HCT116 (cell line): ENCODE measurements around the gene MAP3K2. TPM values are rescaled to one million over a fixed set of nuclear protein-coding genes. Genes with fewer than 3 reads are reported as not detected.

Experiments used
- ATAC-seq: fragments of 200-7000 bp; cut with Tn5 transposase; 2 replicates; pipeline ENCODE4 v1.9.1; 2020; ENCODE audit warnings: mild to moderate bottlenecking, moderate library complexity
- BruUV-seq: library from RNA; stranded (reverse); fragments of 400-500 nt; replicated peaks from 2 replicates; lab custom pipeline; 2021; lab: Mats Ljungman, UMichigan
- CTCF ChIA-PET: fragments of 300-600 bp; sonication (Branson Sonifier 250); formaldehyde crosslinking; loops from one replicate; lab custom pipeline; 2021; ENCODE audit warnings: antibody characterized with exemption; lab: Charles Lee
- POLR2A ChIA-PET: fragments of 300-600, 350-600 bp; sonication (Branson Sonifier 250); formaldehyde crosslinking; loops from one replicate; lab custom pipeline; 2021; ENCODE audit warnings: antibody characterized with exemption; lab: Charles Lee
- RAD21 ChIA-PET, 2 experiments: fragments of 300-600 bp; sonication (Branson Sonifier 250); formaldehyde crosslinking; loops; one replicate each; lab custom pipeline; 2023; ENCODE audit warnings: low total read pairs in 2 of 2; ENCODE audit not compliant: uncharacterized antibody in 2 of 2, unreplicated experiment in 2 of 2, low non-redundant PET in 1 of 2; lab: Charles Lee
- DNase-seq: peaks from one replicate; pipeline ENCODE4 v3.0.0-alpha.2; 2010; ENCODE audit warnings: low read depth, low spot score
- H2AFZ ChIP-seq: fragments of 200-600 bp; shearing (Covaris generic), sonication (generic); 2 replicates; pipeline ENCODE4 v1.6.1; 2017; ENCODE audit warnings: low read depth, mixed run types, mixed read lengths, antibody characterized with exemption, low read length; ENCODE audit not compliant: poor library complexity, severe bottlenecking
- H3K27ac ChIP-seq: 2 replicates; pipeline ENCODE4 v1.5.1; 2012; ENCODE audit warnings: low read depth, low read length
- H3K27me3 ChIP-seq: fragments of 200-600 bp; sonication (generic); 2 replicates; pipeline ENCODE4 v1.6.1; 2016; ENCODE audit warnings: mixed run types, low read length, mixed read lengths; ENCODE audit not compliant: insufficient read depth
- H3K36me3 ChIP-seq, 2 experiments: fragments of 200-500 bp in 1 of 2; fragments of 200-600 bp in 1 of 2; sonication (Bioruptor generic) in 1 of 2; sonication (generic) in 1 of 2; 2 replicates each; pipeline versions ENCODE4 v1.5.1 to v1.6.1; 2014 to 2016; ENCODE audit warnings: low read length in 2 of 2, inconsistent platforms in 1 of 2, mixed read lengths in 1 of 2, mixed run types in 1 of 2; ENCODE audit not compliant: insufficient read depth in 2 of 2, control insufficient read depth in 1 of 2
- H3K4me1 ChIP-seq, 2 experiments: fragments of 200-600 bp in 1 of 2; sonication (generic) in 1 of 2; 2 replicates each; pipeline versions ENCODE4 v1.5.1 to v1.6.1; 2012 to 2017; ENCODE audit warnings: low read length in 2 of 2, inconsistent platforms in 1 of 2, mild to moderate bottlenecking in 1 of 2, mixed read lengths in 1 of 2, mixed run types in 1 of 2, moderate library complexity in 1 of 2; ENCODE audit not compliant: insufficient read depth in 2 of 2, control insufficient read depth in 1 of 2
- H3K4me2 ChIP-seq: fragments of 200-600 bp; sonication (generic); 2 replicates; pipeline ENCODE4 v1.6.1; 2017; ENCODE audit warnings: mixed run types, low read length, mixed read lengths
- H3K4me3 ChIP-seq, 2 experiments: fragments of 200-600 bp in 1 of 2; sonication (generic) in 1 of 2; replicated peaks in 1 of 2; 2 replicates each; pipeline ENCODE4 v1.5.1; 2011 to 2016; ENCODE audit warnings: low read length in 2 of 2, control low read depth in 1 of 2, low read depth in 1 of 2, mild to moderate bottlenecking in 1 of 2, mixed read lengths in 1 of 2, mixed run types in 1 of 2
- H3K79me2 ChIP-seq: fragments of 200-600 bp; sonication (generic); 2 replicates; pipeline ENCODE4 v1.6.1; 2017; ENCODE audit warnings: mild to moderate bottlenecking, mixed run types, low read length, moderate library complexity, mixed read lengths; ENCODE audit not compliant: insufficient read depth
- H3K9ac ChIP-seq: fragments of 200-600 bp; sonication (generic); 2 replicates; pipeline ENCODE4 v1.6.1; 2016; ENCODE audit warnings: low read length, mixed read lengths
- H3K9me2 ChIP-seq: fragments of 200-600 bp; sonication (generic), shearing (Covaris generic); 2 replicates; pipeline ENCODE4 v1.6.1; 2017; ENCODE audit warnings: mixed run types, mild to moderate bottlenecking, moderate library complexity; ENCODE audit not compliant: insufficient read depth
- H3K9me3 ChIP-seq, 2 experiments: fragments of 200-500 bp in 1 of 2; fragments of 200-600 bp in 1 of 2; sonication (Bioruptor generic) in 1 of 2; sonication (generic) in 1 of 2; 2 replicates each; pipeline ENCODE4 v1.6.1; 2014 to 2017; ENCODE audit warnings: low read length in 2 of 2, mixed read lengths in 2 of 2, inconsistent platforms in 1 of 2, low read depth in 1 of 2, mild to moderate bottlenecking in 1 of 2, mixed run types in 1 of 2, moderate library complexity in 1 of 2; ENCODE audit not compliant: control insufficient read depth in 1 of 2, insufficient read depth in 1 of 2
- H4K20me1 ChIP-seq: fragments of 200-600 bp; sonication (generic), shearing (Covaris generic); 2 replicates; pipeline ENCODE4 v1.6.1; 2017; ENCODE audit warnings: mixed run types, mild to moderate bottlenecking, moderate library complexity; ENCODE audit not compliant: insufficient read depth
- ATF3 ChIP-seq: IDR thresholded peaks from 2 replicates; pipeline ENCODE4 v1.6.1; 2012
- CBX3 ChIP-seq: IDR thresholded peaks from 2 replicates; pipeline ENCODE4 v1.6.1; 2012; ENCODE audit warnings: low read depth
- EGR1 ChIP-seq: IDR thresholded peaks from 2 replicates; pipeline ENCODE4 v1.6.1; 2012; ENCODE audit warnings: low read depth
- EZH2phosphoT487 ChIP-seq: fragments of 200-600 bp; IDR thresholded peaks from 2 replicates; pipeline ENCODE4 v1.6.1; 2018; ENCODE audit warnings: antibody characterized with exemption, borderline replicate concordance
- FOSL1 ChIP-seq: IDR thresholded peaks from 2 replicates; pipeline ENCODE4 v1.6.1; 2012; ENCODE audit warnings: low read depth
- JUND ChIP-seq: IDR thresholded peaks from 2 replicates; pipeline ENCODE4 v1.6.1; 2012
- MAX ChIP-seq: IDR thresholded peaks from 2 replicates; pipeline ENCODE4 v1.6.1; 2012
- POLR2AphosphoS5 ChIP-seq: IDR thresholded peaks from 2 replicates; pipeline ENCODE4 v1.6.1; 2011; ENCODE audit warnings: mild to moderate bottlenecking, low read depth, low read length, moderate library complexity
- RAD21 ChIP-seq: IDR thresholded peaks from 2 replicates; pipeline ENCODE4 v1.6.1; 2012; ENCODE audit warnings: low read depth, mild to moderate bottlenecking
- REST ChIP-seq: IDR thresholded peaks from 2 replicates; pipeline ENCODE4 v1.6.1; 2012; ENCODE audit warnings: low read depth
- SIN3A ChIP-seq: IDR thresholded peaks from 2 replicates; pipeline ENCODE4 v1.6.1; 2012; ENCODE audit warnings: low read depth
- SP1 ChIP-seq: IDR thresholded peaks from 2 replicates; pipeline ENCODE4 v1.6.1; 2012; ENCODE audit warnings: low read depth
- SRF ChIP-seq: IDR thresholded peaks from 2 replicates; pipeline ENCODE4 v1.6.1; 2012; ENCODE audit warnings: low read depth
- YY1 ChIP-seq: IDR thresholded peaks from 2 replicates; pipeline ENCODE4 v1.6.1; 2011; ENCODE audit warnings: low read length, low read depth, moderate library complexity, mild to moderate bottlenecking; ENCODE audit not compliant: insufficient replicate concordance; ENCODE audit errors: extremely low read depth
- ZFX ChIP-seq: fragments of 450-650 bp; IDR thresholded peaks from 2 replicates; pipeline ENCODE4 v1.6.1; 2017
- ZNF274 ChIP-seq: fragments of 200-500 bp; sonication (Bioruptor generic); IDR thresholded peaks from 2 replicates; pipeline ENCODE4 v1.6.1; 2014; ENCODE audit warnings: mild to moderate bottlenecking, low read depth, low read length, inconsistent platforms
- intact Hi-C: fragments of 100-400 bp; cut with micrococcal nuclease; formaldehyde crosslinking; loops from 2 replicates; pipeline ENCODE4 v1.10.0; 2022
- total RNA-seq: library from RNA; stranded (reverse); gene quantifications from one replicate; pipeline ENCODE4 v1.2.1, GENCODE V29; 2021; ENCODE audit not compliant: unreplicated experiment
- TF ChIP-seq, protein P1 (sequence below), 3 experiments: fragments of 200-600 bp in 1 of 3; sonication (generic) in 1 of 3; IDR thresholded peaks in 2 of 3; conservative IDR thresholded peaks in 1 of 3; 2 replicates each; pipeline ENCODE4 v1.5.1; 2012 to 2017; ENCODE audit warnings: low read depth in 2 of 3, low read length in 2 of 3, antibody characterized with exemption in 1 of 3, borderline replicate concordance in 1 of 3, control low read depth in 1 of 3, mild to moderate bottlenecking in 1 of 3, mixed read lengths in 1 of 3, mixed run types in 1 of 3, moderate library complexity in 1 of 3; ENCODE audit not compliant: insufficient read depth in 1 of 3
- TF ChIP-seq, protein P2 (sequence below): IDR thresholded peaks from 2 replicates; pipeline ENCODE4 v1.6.1; 2011; ENCODE audit warnings: mild to moderate bottlenecking, low read length, moderate library complexity; ENCODE audit not compliant: insufficient replicate concordance; ENCODE audit errors: extremely low read depth

Gene MAP3K2
- total RNA-seq, 1 experiment from 2014 or later: 44.5 TPM

DNA sequence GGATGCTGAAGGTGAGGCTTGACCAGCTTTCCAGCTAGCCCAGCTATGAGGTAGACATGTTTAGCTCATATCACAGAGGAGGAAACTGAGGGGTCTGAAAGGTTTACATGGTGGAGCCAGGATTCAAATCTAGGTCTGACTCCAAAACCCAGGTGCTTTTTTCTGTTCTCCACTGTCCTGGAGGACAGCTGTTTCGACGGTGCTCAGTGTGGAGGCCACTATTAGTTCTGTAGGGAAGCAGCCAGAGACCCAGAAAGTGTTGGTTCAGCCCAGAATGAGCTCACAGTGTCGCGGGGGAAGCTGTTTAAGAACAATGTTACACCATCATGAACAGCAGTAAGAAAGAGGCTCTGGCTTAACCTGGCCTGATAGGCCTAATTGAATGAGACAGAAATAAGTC, 41.5 kb upstream of the MAP3K2 start:
- CTCF ChIA-PET: interaction anchor here (1.3 kb wide), 1 partner anchor 14 kb away, joined by 4 read pairs; no protein-coding TSS in a partner anchor
- H4K20me1 ChIP-seq: no peaks in the 10 kb centered on the region
- TF ChIP-seq YY1 (no peak), JUND (no peak), CBX3 (no peak), SRF (no peak), FOSL1 (no peak), RAD21 (no peak), EZH2phosphoT487 (no peak), POLR2AphosphoS5 (no peak), REST (no peak), ZFX (no peak), ZNF274 (no peak), ATF3 (no peak), SP1 (no peak), MAX (no peak), SIN3A (no peak), EGR1 (no peak)
- TF ChIP-seq, protein P1, sequence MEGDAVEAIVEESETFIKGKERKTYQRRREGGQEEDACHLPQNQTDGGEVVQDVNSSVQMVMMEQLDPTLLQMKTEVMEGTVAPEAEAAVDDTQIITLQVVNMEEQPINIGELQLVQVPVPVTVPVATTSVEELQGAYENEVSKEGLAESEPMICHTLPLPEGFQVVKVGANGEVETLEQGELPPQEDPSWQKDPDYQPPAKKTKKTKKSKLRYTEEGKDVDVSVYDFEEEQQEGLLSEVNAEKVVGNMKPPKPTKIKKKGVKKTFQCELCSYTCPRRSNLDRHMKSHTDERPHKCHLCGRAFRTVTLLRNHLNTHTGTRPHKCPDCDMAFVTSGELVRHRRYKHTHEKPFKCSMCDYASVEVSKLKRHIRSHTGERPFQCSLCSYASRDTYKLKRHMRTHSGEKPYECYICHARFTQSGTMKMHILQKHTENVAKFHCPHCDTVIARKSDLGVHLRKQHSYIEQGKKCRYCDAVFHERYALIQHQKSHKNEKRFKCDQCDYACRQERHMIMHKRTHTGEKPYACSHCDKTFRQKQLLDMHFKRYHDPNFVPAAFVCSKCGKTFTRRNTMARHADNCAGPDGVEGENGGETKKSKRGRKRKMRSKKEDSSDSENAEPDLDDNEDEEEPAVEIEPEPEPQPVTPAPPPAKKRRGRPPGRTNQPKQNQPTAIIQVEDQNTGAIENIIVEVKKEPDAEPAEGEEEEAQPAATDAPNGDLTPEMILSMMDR (IDR thresholded peaks at IDR 0.05 in 2 of 3, conservative IDR thresholded peaks at IDR 0.05 in 1 of 3; ENCODE audit: borderline replicate concordance in 1 of 3, insufficient read depth in 1 of 3, low read depth in 2 of 3, low read length in 2 of 3): no peak
- TF ChIP-seq, protein P2, sequence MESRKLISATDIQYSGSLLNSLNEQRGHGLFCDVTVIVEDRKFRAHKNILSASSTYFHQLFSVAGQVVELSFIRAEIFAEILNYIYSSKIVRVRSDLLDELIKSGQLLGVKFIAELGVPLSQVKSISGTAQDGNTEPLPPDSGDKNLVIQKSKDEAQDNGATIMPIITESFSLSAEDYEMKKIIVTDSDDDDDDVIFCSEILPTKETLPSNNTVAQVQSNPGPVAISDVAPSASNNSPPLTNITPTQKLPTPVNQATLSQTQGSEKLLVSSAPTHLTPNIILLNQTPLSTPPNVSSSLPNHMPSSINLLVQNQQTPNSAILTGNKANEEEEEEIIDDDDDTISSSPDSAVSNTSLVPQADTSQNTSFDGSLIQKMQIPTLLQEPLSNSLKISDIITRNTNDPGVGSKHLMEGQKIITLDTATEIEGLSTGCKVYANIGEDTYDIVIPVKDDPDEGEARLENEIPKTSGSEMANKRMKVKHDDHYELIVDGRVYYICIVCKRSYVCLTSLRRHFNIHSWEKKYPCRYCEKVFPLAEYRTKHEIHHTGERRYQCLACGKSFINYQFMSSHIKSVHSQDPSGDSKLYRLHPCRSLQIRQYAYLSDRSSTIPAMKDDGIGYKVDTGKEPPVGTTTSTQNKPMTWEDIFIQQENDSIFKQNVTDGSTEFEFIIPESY: no peak
- TF ChIP-seq, all 23 proteins: peak for 0
- no peak overlapping the region for H3K9ac ChIP-seq
- H3K4me1 ChIP-seq: no peaks in the 10 kb centered on the region
- intact Hi-C loops: no loop called here
- ATAC-seq: no peak
- no peaks in the 10 kb centered on the region for H3K9me2 ChIP-seq
- ChIA-PET RAD21 (no interaction called here), POLR2A (no interaction called here)
- no peaks in the 10 kb centered on the region for H3K27me3 ChIP-seq
- BruUV-seq: no TSS peak
- no peak overlapping the region for H3K4me2 ChIP-seq
- no peak overlapping the region for H3K27ac ChIP-seq
- H3K36me3 ChIP-seq: no peaks in the 10 kb centered on the region
- H3K4me3 ChIP-seq: no peak overlapping the region
- DNase-seq: no peak
- H3K79me2 ChIP-seq: no peaks in the 10 kb centered on the region
- no peak overlapping the region for H2AFZ ChIP-seq
- H3K9me3 ChIP-seq: no peaks in the 10 kb centered on the region
